Chondrocyte (in vitro differentiated cells): Measurements from ENCODE around the gene LCE2C. TPM values are rescaled to one million over a fixed set of nuclear protein-coding genes. Genes with fewer than 3 reads are reported as not detected.

Experiments used
- DNase-seq: peaks from one replicate; pipeline ENCODE4 v3.0.0; 2021; ENCODE audit warnings: mixed read lengths, low spot score
- H3K27ac Mint-ChIP-seq: one replicate; pipeline ENCODE4 v1.8.0; 2021; ENCODE audit warnings: mild to moderate bottlenecking, moderate library complexity, mixed read lengths; ENCODE audit not compliant: unreplicated experiment
- H3K27me3 Mint-ChIP-seq: 2 replicates; pipeline ENCODE4 v1.8.0; 2021; ENCODE audit warnings: low read depth, mixed read lengths
- H3K36me3 Mint-ChIP-seq: 2 replicates; pipeline ENCODE4 v1.8.0; 2021; ENCODE audit warnings: low read depth, mixed read lengths
- H3K4me1 Mint-ChIP-seq: 2 replicates; pipeline ENCODE4 v1.8.0; 2021; ENCODE audit warnings: low read depth, mild to moderate bottlenecking, mixed read lengths
- H3K4me3 Mint-ChIP-seq: one replicate; pipeline ENCODE4 v1.8.0; 2021; ENCODE audit warnings: mild to moderate bottlenecking, moderate library complexity, mixed read lengths; ENCODE audit not compliant: unreplicated experiment
- H3K9me3 Mint-ChIP-seq: 2 replicates; pipeline ENCODE4 v1.8.0; 2021; ENCODE audit warnings: low read depth, mixed read lengths
- CTCF ChIP-seq: fragments of 200-600 bp; sonication (generic); IDR thresholded peaks from 2 replicates; pipeline ENCODE4 v1.5.0; 2021; ENCODE audit warnings: antibody characterized with exemption, mild to moderate bottlenecking, moderate library complexity
- total RNA-seq: library from RNA; stranded (reverse); gene quantifications from 3 replicates; pipeline ENCODE4 v1.2.1, GENCODE V29; 2021

The LCE2C gene
- total RNA-seq, 1 donor from 2014 or later, result not detected

DNA sequence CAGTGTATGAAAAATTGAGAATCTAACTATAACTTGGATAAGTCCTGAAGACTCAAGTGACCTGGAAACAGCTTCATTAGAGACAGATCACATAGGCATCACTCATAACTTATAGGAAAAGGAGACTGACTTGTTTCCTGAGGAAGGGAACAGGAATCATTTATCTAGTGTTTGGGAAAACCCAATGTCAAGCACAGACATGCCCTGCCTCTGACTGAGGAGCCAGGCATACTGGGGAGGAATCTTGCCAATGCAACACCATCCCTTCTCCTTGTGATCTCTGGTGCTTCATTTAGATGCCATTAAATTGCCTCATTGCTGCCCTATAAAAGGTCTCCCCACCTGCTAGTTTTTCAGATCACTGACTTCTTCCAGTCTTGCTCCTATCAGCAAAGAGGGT lies 43.2 kb downstream of the LCE2C start:
- no peak overlapping the region for H3K4me3 Mint-ChIP-seq
- no peaks in the 10 kb centered on the region for H3K36me3 Mint-ChIP-seq
- peaks cover 32% of the 10 kb centered on the region for H3K9me3 Mint-ChIP-seq
- H3K27me3 Mint-ChIP-seq, result no peaks in the 10 kb centered on the region
- no peak overlapping the region for H3K27ac Mint-ChIP-seq
- no peak for DNase-seq
- no peak for TF ChIP-seq CTCF
- no peaks in the 10 kb centered on the region for H3K4me1 Mint-ChIP-seq

DNA sequence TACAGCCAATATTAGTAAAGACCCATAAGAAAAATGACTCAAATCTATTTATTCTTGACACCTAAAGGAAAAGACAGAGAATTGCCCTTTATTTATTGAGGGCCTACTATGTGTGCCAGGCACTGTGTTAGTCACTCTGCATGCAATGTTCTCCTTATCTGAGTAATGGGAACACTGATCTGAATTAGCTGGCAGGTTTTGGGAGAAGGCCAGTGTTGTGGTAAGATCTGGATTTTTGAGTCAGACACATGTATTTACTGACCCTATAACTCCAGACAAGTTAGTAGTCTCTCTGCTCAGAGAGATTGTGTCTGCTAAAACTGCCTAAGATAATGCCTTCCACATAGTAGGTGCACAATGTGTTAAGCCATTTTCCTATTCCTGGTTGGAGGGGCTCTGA lies 50.2 kb downstream of the LCE2C start:
- Mint-ChIP-seq H3K27me3 (no peaks in the 10 kb centered on the region), H3K9me3 (peaks cover 9% of the 10 kb centered on the region), H3K4me3 (no peak overlapping the region), H3K36me3 (no peaks in the 10 kb centered on the region), H3K27ac (no peak overlapping the region), H3K4me1 (no peaks in the 10 kb centered on the region)
- no peak for DNase-seq
- no peak for TF ChIP-seq CTCF

Other genes with a start within 250 kb of the LCE2C start
- gene LCE5A, start 164.5 kb upstream of the LCE2C start, total RNA-seq, result not detected in 3 replicates
- gene CRCT1, start 160.8 kb upstream of the LCE2C start, total RNA-seq, result not detected in 3 replicates
- not detected in 3 replicates for gene LCE3E, start 108.5 kb upstream of the LCE2C start, total RNA-seq
- gene LCE3D, start 94.8 kb upstream of the LCE2C start, total RNA-seq, result not detected in 3 replicates
- not detected in 3 replicates for gene LCE3C, start 75.0 kb upstream of the LCE2C start, total RNA-seq
- gene LCE3B, start 61.5 kb upstream of the LCE2C start, total RNA-seq, result not detected in 3 replicates
- not detected in 3 replicates for gene LCE3A, start 52.2 kb upstream of the LCE2C start, total RNA-seq
- gene LCE2D, start 11.9 kb upstream of the LCE2C start, total RNA-seq, result not detected in 3 replicates
- gene LCE2B, start 10.8 kb downstream of the LCE2C start, total RNA-seq, result not detected in 3 replicates
- not detected in 3 replicates for gene LCE2A, start 23.1 kb downstream of the LCE2C start, total RNA-seq
- not detected in 3 replicates for gene LCE4A, start 32.9 kb downstream of the LCE2C start, total RNA-seq
- gene KPRP, start 82.7 kb downstream of the LCE2C start, total RNA-seq, result not detected in 3 replicates
- not detected in 3 replicates for gene LCE1F, start 99.9 kb downstream of the LCE2C start, total RNA-seq
- gene LCE1E, start 111.0 kb downstream of the LCE2C start, total RNA-seq, result not detected in 3 replicates
- gene LCE1D, start 121.4 kb downstream of the LCE2C start, total RNA-seq, result not detected in 3 replicates
- gene LCE1C, start 131.4 kb downstream of the LCE2C start, total RNA-seq, result not detected in 3 replicates
- not detected in 3 replicates for gene LCE1B, start 136.7 kb downstream of the LCE2C start, total RNA-seq
- not detected in 3 replicates for gene LCE1A, start 152.2 kb downstream of the LCE2C start, total RNA-seq
- gene LCE6A, start 167.6 kb downstream of the LCE2C start, total RNA-seq, result not detected in 3 replicates
- not detected in 3 replicates for gene LCE7A, start 184.7 kb downstream of the LCE2C start, total RNA-seq
- not detected in 3 replicates for gene SMCP, start 203.0 kb downstream of the LCE2C start, total RNA-seq
- gene IVL, start 233.3 kb downstream of the LCE2C start, total RNA-seq, result not detected in 3 replicates